ENCODE results near the gene EXOC7.
"Not testable (repeated sequence)": the region's sequence is repeated elsewhere in the genome, so short reads cannot be mapped to it uniquely, and the experiment has no call there.

The EXOC7 gene

GRCh38 chr17:76072148-76072858, 31.3 kb downstream of the EXOC7 start, which contains the start of gene SRP68:
SRP68 (minus strand) TSS chr17:76072517; CDS start chr17:76072491, 26 bp downstream.
- peak; percentile 93 for DNase-seq

GRCh38 chr17:76071531-76072147, 31.9 kb downstream of the EXOC7 start:
- peak; percentile 62 for DNase-seq

- DNase-seq = no peak
These were observed 37.8 kb downstream of the EXOC7 start for GRCh38 chr17:76065775-76066174.

- DNase-seq = peak; percentile 65
These were observed 39.6 kb downstream of the EXOC7 start for GRCh38 chr17:76063875-76064546.

GRCh38 chr17:76058264-76058663, 45.3 kb downstream of the EXOC7 start:
- not testable (repeated sequence) for DNase-seq

- no peak for DNase-seq
These were observed 46.7 kb downstream of the EXOC7 start for GRCh38 chr17:76056882-76057281.

- DNase-seq = no peak
These were observed 49.5 kb downstream of the EXOC7 start for GRCh38 chr17:76054112-76054476.

- DNase-seq = no peak
These were observed 50.1 kb downstream of the EXOC7 start for GRCh38 chr17:76053246-76054111.

- no peak for DNase-seq
These were observed 52.0 kb downstream of the EXOC7 start for GRCh38 chr17:76051561-76051960.

GRCh38 chr17:76050538-76051467, 52.8 kb downstream of the EXOC7 start:
- no peak for DNase-seq

- DNase-seq = no peak
These were observed 53.6 kb downstream of the EXOC7 start for GRCh38 chr17:76049836-76050537.

GRCh38 chr17:76049239-76049638, 54.3 kb downstream of the EXOC7 start:
- DNase-seq = no peak

- DNase-seq = no peak
These were observed 54.9 kb downstream of the EXOC7 start for GRCh38 chr17:76048711-76049110.

- no peak for DNase-seq
These were observed 55.5 kb downstream of the EXOC7 start for GRCh38 chr17:76048025-76048605.

GRCh38 chr17:76046064-76046463, 57.5 kb downstream of the EXOC7 start:
- no peak for DNase-seq

GRCh38 chr17:76044475-76045007, 59.0 kb downstream of the EXOC7 start:
- DNase-seq = not testable (repeated sequence)

GRCh38 chr17:76042868-76043267, 60.7 kb downstream of the EXOC7 start:
- not testable (repeated sequence) for DNase-seq

- DNase-seq = no peak
These were observed 63.2 kb downstream of the EXOC7 start for GRCh38 chr17:76040376-76040775.

- DNase-seq = no peak
These were observed 64.5 kb downstream of the EXOC7 start for GRCh38 chr17:76039121-76039520.

GRCh38 chr17:76038050-76038449, 65.5 kb downstream of the EXOC7 start:
- DNase-seq = no peak

Measured in activated CD4-positive, alpha-beta T cell treated with anti-CD3 and anti-CD28 coated beads, Interleukin-10, Interleukin-2, amounts not matched to agents 100 ng/mL and 50 ng/mL, durations not matched to agents 16 hours and 8 hours (primary cell).